Fibroblast of mammary gland (primary cell): ENCODE measurements around the gene ZNF614.
A peak's percentile ranks its signal among the peaks of the same experiment; 100 is the strongest.
"Not testable (repeated sequence)": the region's sequence is repeated elsewhere in the genome, so short reads cannot be mapped to it uniquely, and the experiment has no call there.

Source experiments
- DNase-seq: peaks from one replicate; pipeline ENCODE4 v3.0.0-alpha.2; 2010; ENCODE audit warnings: low read depth
- H3K4me3 ChIP-seq: 2 replicates; pipeline ENCODE4 v1.5.1; 2011; ENCODE audit warnings: low read depth, mild to moderate bottlenecking, low read length, moderate library complexity; ENCODE audit not compliant: control insufficient read depth
- TF ChIP-seq, protein P1 (sequence below): conservative IDR thresholded peaks from 2 replicates; pipeline ENCODE4 v1.5.1; 2011; ENCODE audit warnings: low read depth, low read length, inconsistent platforms; ENCODE audit not compliant: control insufficient read depth, insufficient read depth

The ZNF614 gene

DNA sequence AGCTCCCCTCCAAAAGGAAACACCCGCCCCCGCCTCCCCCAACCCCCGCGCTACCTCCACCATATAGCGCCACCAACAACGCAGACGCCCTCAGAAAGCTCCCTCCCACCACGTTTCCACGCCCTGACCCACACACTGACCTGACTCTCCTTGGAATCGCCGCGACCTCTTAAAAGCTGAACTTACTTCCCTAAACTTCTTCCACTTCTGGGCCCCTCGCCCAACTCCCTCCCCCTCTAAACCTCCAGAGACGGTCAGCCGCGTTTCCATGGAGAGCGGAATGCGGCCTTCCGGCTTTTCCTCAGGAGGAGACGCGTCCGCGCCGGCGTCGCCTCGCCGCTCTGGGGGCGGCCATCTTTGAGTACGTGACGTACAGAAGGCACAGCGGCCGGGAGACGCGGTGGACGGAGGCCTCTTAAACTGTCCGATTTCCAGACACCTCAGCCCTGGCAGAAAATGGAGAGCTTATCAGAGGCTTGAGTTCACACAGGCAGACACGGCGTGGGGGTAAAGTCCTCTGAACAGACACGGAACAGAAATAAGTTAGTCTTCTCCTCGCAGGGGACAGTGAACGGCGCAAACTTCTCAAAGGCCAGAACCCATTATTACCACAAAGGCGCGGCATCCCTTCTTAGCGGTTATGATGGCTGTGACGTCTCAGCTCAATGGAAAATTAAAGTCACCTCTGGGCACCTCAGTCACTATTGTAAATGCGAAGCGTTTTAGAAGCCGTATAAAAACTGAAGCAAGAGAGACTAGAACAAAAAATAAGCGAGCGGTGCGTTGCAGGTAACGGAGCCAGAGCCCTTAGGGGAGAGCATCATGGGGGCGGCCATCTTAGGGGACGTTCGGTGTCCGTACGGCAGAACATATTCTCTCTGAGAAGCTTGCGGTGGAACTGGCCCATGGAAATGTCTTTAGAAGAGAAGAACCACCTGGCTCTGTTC is 20.6 kb upstream of the ZNF614 start, which contains the start of gene ZNF432:
Gene ZNF432, minus strand, starts transcription at position 284 of the 947 bp plus-strand sequence. CDS start 1,970 bp downstream, outside the sequence.
- TF ChIP-seq, protein P1, sequence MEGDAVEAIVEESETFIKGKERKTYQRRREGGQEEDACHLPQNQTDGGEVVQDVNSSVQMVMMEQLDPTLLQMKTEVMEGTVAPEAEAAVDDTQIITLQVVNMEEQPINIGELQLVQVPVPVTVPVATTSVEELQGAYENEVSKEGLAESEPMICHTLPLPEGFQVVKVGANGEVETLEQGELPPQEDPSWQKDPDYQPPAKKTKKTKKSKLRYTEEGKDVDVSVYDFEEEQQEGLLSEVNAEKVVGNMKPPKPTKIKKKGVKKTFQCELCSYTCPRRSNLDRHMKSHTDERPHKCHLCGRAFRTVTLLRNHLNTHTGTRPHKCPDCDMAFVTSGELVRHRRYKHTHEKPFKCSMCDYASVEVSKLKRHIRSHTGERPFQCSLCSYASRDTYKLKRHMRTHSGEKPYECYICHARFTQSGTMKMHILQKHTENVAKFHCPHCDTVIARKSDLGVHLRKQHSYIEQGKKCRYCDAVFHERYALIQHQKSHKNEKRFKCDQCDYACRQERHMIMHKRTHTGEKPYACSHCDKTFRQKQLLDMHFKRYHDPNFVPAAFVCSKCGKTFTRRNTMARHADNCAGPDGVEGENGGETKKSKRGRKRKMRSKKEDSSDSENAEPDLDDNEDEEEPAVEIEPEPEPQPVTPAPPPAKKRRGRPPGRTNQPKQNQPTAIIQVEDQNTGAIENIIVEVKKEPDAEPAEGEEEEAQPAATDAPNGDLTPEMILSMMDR: no peak
- peak; percentile 90 for DNase-seq

GRCh38 chr19:52039169-52039568 is 11.0 kb upstream of the ZNF614 start:
- DNase-seq: no peak
- no peak overlapping the region for H3K4me3 ChIP-seq
- TF ChIP-seq, protein P1: no peak

More for the DNA sequence above, 20.6 kb upstream of the ZNF614 start, which contains the start of gene ZNF432:
- peak within 1 kb of the TSS; percentile 74 for H3K4me3 ChIP-seq

DNA sequence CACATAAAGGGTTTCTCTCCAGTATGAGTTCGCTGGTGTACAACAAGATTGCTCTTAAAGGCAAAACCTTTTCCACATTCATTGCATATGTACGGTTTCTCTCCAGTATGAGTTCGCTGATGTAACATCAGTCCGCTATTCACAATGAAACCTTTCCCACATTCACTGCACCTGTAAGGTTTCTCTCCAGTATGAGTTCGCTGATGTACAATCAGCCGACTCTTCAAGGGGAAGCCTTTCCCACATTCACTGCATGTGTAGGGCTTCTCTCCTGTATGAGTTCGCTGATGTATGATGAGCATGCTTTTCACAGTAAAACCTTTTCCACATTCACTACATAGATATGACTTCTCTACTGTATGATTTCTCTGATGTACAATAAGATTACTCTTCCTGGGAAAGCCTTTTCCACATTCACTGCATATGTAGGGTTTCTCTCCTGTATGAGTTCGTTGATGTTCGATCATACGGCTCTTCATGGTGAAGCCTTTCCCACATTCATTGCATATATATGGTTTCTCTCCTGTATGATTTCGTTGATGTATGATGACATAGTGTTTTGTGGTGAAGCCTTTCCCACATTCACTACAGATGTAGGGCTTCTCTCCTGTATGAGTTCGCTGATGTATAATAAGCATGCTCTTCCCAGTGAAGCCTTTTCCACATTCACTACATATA is 6.0 kb upstream of the ZNF614 start:
- TF ChIP-seq, protein P1: no peak
- no peak overlapping the region for H3K4me3 ChIP-seq
- peak; percentile 19 for DNase-seq

DNA sequence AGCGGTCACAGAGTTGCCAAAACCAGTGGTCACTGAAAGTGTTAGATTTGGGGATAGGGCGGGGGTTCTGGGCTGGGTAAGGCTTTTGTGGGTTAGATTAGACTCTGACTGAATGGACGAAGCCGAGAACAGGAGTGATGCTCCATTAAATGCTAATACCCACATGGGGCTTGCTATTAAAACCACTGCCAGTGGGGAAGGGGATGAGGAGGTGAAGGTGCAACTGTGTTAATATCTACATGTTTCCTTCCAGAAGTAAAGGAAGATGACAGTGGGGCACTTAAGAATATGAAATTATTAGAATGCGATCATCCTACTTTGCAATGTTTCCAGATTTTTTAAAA is 573 bp upstream of the ZNF614 start:
- H3K4me3 ChIP-seq: peak overlapping the region; percentile 95
- TF ChIP-seq, protein P1: no peak
- no peak for DNase-seq

DNA sequence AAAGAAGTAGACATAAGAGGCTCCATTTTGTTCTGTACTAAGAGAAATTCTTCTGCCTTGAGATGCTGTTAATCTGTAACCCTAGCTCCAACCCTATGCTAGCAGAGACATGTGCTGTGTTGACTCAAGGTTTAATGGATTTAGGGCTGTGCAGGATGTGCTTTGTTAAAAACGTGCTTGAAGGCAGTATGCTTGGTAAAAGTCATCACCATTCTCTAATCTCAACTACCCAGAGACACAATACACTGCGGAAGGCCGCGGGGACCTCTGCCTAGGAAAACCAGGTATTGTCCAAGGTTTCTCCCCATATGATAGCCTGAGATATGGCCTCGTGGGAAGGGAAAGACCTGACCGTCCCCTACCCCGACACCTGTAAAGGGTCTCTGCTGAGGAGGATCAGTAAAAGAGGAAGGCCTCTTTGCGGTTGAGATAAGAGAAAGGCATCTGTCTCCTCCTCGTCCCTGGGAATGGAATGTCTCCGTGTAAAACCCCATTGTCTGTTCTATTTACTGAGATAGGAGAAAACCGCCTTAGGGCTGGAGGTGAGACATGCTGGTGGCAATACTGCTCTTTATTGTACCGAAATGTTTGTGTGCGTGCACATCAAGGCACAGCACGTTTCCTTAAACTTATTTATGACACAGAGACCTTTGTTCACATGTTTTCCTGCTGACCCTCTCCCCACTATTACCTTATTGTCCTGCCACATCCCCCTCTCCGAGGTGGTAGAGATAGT is 1.8 kb downstream of the ZNF614 start:
- H3K4me3 ChIP-seq, DNase-seq: not testable (repeated sequence)

DNA sequence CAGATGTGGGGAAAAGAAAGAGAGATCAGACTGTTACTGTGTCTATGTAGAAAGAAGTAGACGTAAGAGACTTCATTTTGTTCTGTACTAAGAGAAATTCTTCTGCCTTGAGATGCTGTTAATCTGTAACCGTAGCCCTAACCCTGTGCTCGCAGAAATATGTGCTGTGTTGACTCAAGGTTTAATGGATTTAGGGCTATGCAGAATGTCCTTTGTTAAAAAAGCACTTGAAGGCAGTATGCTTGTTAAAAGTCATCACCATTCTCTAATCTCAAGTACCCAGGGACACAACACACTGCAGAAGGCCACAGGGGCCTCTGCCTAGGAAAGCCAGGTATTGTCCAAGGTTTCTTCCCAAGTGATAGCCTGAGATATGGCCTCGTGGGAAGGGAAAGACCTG is 3.7 kb downstream of the ZNF614 start:
- H3K4me3 ChIP-seq, DNase-seq: not testable (repeated sequence)

DNA sequence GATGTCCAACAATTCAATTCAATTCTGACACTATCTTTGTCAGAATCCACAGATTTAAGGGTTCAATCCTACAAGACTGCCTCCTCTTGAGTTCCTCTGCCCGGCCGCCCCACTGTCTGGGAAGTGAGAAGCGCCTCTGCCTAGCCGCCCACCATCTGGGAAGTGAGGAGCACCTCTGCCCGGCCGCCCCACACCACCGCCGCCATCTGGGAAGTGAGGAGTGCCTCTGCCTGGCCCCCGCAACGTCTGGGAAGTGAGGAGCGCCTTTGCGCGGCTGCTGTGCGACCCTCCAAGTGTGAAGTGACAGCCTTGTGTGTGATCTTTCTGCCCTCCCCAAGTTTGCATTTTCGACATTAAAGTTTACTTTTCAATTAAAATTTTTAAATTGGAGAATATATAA is 6.0 kb downstream of the ZNF614 start:
- TF ChIP-seq, protein P1: no peak
- no peak for DNase-seq
- H3K4me3 ChIP-seq: no peak overlapping the region
